OCI-LY1 (cell line): Measurements from ENCODE around the gene TIAL1.
A peak's percentile ranks its signal among the peaks of the same experiment; 100 is the strongest.

Experiments
- H2AFZ ChIP-seq: fragments of 200-600 bp; sonication (generic), shearing (Covaris generic); 2 replicates; pipeline ENCODE4 v1.6.0; 2014; ENCODE audit warnings: antibody characterized with exemption, mild to moderate bottlenecking, low read length
- H3F3A ChIP-seq: fragments of 200-600 bp; sonication (generic), shearing (Covaris generic); 2 replicates; pipeline ENCODE4 v1.6.0; 2014; ENCODE audit warnings: mild to moderate bottlenecking, antibody characterized with exemption, low read length, moderate library complexity; ENCODE audit not compliant: insufficient read depth
- H3K27ac ChIP-seq: fragments of 200-600 bp; sonication (generic); 2 replicates; pipeline ENCODE4 v1.5.1; 2014; ENCODE audit warnings: low read length, mixed run types, mild to moderate bottlenecking, low read depth; ENCODE audit not compliant: poor library complexity, severe bottlenecking
- H3K27me3 ChIP-seq: fragments of 200-600 bp; sonication (generic); 2 replicates; pipeline ENCODE4 v1.6.0; 2014; ENCODE audit warnings: antibody characterized with exemption, mild to moderate bottlenecking, low read length, moderate library complexity; ENCODE audit not compliant: insufficient read depth
- H3K36me3 ChIP-seq: fragments of 200-600 bp; sonication (generic); 2 replicates; pipeline ENCODE4 v1.6.1; 2014; ENCODE audit warnings: mild to moderate bottlenecking, antibody characterized with exemption, low read length, moderate library complexity, mixed read lengths; ENCODE audit not compliant: insufficient read depth
- H3K4me1 ChIP-seq: fragments of 200-600 bp; sonication (generic); 2 replicates; pipeline ENCODE4 v1.5.1; 2014; ENCODE audit warnings: mild to moderate bottlenecking, low read length, moderate library complexity; ENCODE audit not compliant: insufficient read depth, severe bottlenecking
- H3K4me2 ChIP-seq: fragments of 200-600 bp; sonication (generic), shearing (Covaris generic); 2 replicates; pipeline ENCODE4 v1.6.1; 2014; ENCODE audit warnings: low read length
- H3K4me3 ChIP-seq: fragments of 200-600 bp; sonication (generic); 2 replicates; pipeline ENCODE4 v1.5.1; 2014; ENCODE audit warnings: low read length, low read depth, mild to moderate bottlenecking, mixed read lengths; ENCODE audit not compliant: poor library complexity, severe bottlenecking
- H3K79me2 ChIP-seq: fragments of 200-600 bp; shearing (Covaris generic); 2 replicates; pipeline ENCODE4 v1.6.1; 2016; ENCODE audit warnings: mixed run types, low read length, mixed read lengths; ENCODE audit not compliant: insufficient read depth
- H3K9ac ChIP-seq: fragments of 200-600 bp; sonication (generic), shearing (Covaris generic); 2 replicates; pipeline ENCODE4 v1.6.1; 2014; ENCODE audit warnings: mild to moderate bottlenecking, low read length, mixed read lengths
- H3K9me2 ChIP-seq: fragments of 200-600 bp; sonication (generic), shearing (Covaris generic); 2 replicates; pipeline ENCODE4 v1.6.1; 2014; ENCODE audit warnings: low read depth, mild to moderate bottlenecking, low read length, mixed read lengths
- H3K9me3 ChIP-seq: fragments of 200-600 bp; shearing (Covaris generic); 2 replicates; pipeline ENCODE4 v1.6.1; 2014; ENCODE audit warnings: low read length, mixed read lengths
- H4K20me1 ChIP-seq: fragments of 200-600 bp; sonication (generic), shearing (Covaris generic); 2 replicates; pipeline ENCODE4 v1.6.0; 2016; ENCODE audit warnings: mild to moderate bottlenecking, low read length; ENCODE audit not compliant: insufficient read depth
- CTCF ChIP-seq: fragments of 200-600 bp; sonication (generic), shearing (Covaris generic); IDR thresholded peaks from 2 replicates; pipeline ENCODE4 v1.5.1; 2017; ENCODE audit warnings: mild to moderate bottlenecking, antibody characterized with exemption, low read length, moderate library complexity, mixed read lengths
- EZH2 ChIP-seq: fragments of 200-600 bp; sonication (generic), shearing (Covaris generic); IDR thresholded peaks from 2 replicates; pipeline ENCODE4 v1.8.0; 2017; ENCODE audit warnings: borderline replicate concordance, mixed run types, mild to moderate bottlenecking, antibody characterized with exemption, low read length, moderate library complexity, mixed read lengths

TIAL1 gene

GRCh38 chr10:119542988-119543813 lies 53.6 kb downstream of the TIAL1 start:
- Histone ChIP-seq H3K9me3 (no peaks in the 10 kb centered on the region), H3K79me2 (no peaks in the 10 kb centered on the region), H3K9ac (peak overlapping the region; percentile 44), H3K4me2 (peak overlapping the region; percentile 74), H3K4me3 (peak overlapping the region; percentile 61), H3K27me3 (no peaks in the 10 kb centered on the region; the same call in 1 of the 2 replicates), H4K20me1 (no peaks in the 10 kb centered on the region), H3K4me1 (no peaks in the 10 kb centered on the region), H3K27ac (no peak overlapping the region), H3F3A (no peaks in the 10 kb centered on the region), H2AFZ (no peak overlapping the region), H3K36me3 (no peaks in the 10 kb centered on the region), H3K9me2 (no peaks in the 10 kb centered on the region)
- no peak for TF ChIP-seq EZH2
- TF ChIP-seq CTCF = peak; percentile 76

- no peaks in the 10 kb centered on the region for H3K9me3 ChIP-seq
- H3K27ac ChIP-seq = no peak within 1 kb of the TSS
- H3K4me1 ChIP-seq = no peaks in the 10 kb centered on the region
These were observed 54.3 kb downstream of the TIAL1 start, which contains the start of gene RGS10 for GRCh38 chr10:119542357-119542987. Gene RGS10, minus strand, starts transcription at chr10:119542719. Its CDS starts 81 bp downstream, at chr10:119542638.

More at GRCh38 chr10:119542357-119542987, 54.3 kb downstream of the TIAL1 start, which contains the start of gene RGS10:
- Histone ChIP-seq H3K9ac (peak within 1 kb of the TSS; percentile 44), H3K36me3 (no peaks in the 10 kb centered on the region), H3K79me2 (no peaks in the 10 kb centered on the region), H3K27me3 (no peaks in the 10 kb centered on the region; the same call in 1 of the 2 replicates), H3F3A (no peaks in the 10 kb centered on the region), H4K20me1 (no peaks in the 10 kb centered on the region), H2AFZ (no peak within 1 kb of the TSS), H3K9me2 (no peaks in the 10 kb centered on the region), H3K4me3 (peak within 1 kb of the TSS; percentile 61), H3K4me2 (peak within 1 kb of the TSS; percentile 74)
- no peak for TF ChIP-seq CTCF
- TF ChIP-seq EZH2 = no peak
